NK-92 (cell line): ENCODE measurements around the gene ATP1B2.
"Not testable (repeated sequence)": the region's sequence is repeated elsewhere in the genome, so short reads cannot be mapped to it uniquely, and the experiment has no call there.

Source experiments
- DNase-seq: peaks from one replicate; lab custom pipeline; 2025; ENCODE audit not compliant: unreplicated experiment; lab: John Stamatoyannopoulos, UW

The ATP1B2 gene, protein sequence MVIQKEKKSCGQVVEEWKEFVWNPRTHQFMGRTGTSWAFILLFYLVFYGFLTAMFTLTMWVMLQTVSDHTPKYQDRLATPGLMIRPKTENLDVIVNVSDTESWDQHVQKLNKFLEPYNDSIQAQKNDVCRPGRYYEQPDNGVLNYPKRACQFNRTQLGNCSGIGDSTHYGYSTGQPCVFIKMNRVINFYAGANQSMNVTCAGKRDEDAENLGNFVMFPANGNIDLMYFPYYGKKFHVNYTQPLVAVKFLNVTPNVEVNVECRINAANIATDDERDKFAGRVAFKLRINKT

DNA sequence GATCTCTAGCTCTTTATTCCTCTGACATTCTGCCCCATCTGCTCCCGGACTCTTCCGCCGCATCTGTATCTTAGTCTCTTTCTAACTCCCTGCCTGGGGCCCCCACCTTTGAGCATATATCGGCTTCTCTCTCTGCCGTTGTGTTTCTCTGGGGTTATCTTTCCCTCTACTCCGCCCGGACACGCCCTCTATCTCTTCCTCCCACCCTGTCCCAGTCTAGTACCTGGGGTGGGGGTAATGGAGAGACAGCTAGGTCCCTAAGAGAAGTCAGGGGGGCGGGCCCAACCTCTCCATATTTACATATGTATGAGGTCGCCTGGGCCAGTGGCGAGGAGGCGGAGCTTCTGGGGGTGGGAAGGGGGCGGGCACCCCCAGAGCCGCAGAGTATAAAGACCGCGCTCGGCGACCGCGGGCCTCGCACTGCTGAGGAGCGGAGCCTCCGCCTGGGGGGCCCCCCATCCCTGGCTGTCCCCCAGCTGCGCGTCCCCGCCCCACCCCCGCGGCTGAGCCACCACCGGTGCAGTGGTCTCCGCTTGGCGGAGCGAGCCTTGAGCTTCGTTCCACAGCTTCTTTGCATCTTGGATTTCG, at the start of gene ATP1B2:
TSS of gene ATP1B2 (plus strand) at position 418 of the 588 bp plus-strand sequence. CDS start 593 bp downstream, outside the sequence.
- DNase-seq = peak; percentile 14

DNA sequence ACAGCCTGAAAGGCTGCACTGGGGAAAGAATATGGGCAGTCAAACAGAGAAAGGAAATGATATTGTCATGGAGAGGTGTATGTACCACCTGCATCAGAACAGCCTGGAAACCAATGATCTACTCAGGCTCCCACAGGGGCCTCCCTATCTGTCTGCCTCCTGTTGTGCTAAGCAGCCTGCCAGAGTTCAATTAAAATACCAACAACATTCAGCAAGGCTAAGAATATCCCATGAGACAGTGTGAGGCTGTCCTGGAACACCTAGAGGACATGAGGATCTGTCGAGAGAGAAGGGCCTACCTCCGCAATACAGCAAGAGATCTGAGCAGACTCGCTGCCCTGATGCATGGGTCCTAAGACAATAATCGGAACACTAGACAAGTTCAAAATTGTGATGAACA, 44.4 kb upstream of the ATP1B2 start:
- no peak for DNase-seq

DNA sequence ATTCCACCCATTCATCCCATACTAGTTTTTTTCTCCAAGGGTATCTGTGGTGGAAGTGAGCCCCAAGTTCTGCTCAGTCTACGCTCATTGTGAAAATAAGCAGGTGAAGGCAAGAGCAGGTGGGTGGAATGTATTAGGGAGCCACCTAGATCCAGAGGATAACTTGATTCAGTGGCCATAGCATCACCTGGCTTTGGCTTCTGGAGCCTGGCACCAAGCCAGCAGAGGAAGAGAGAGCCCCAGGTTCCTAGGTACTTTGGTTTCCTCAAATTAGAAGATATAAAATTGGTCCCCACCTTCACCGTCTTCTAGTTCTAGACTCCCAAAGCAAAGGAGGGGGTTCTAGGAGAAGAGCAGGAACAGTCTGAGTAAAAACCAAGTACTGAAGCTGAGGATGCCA, 40.1 kb upstream of the ATP1B2 start:
- DNase-seq = no peak

DNA sequence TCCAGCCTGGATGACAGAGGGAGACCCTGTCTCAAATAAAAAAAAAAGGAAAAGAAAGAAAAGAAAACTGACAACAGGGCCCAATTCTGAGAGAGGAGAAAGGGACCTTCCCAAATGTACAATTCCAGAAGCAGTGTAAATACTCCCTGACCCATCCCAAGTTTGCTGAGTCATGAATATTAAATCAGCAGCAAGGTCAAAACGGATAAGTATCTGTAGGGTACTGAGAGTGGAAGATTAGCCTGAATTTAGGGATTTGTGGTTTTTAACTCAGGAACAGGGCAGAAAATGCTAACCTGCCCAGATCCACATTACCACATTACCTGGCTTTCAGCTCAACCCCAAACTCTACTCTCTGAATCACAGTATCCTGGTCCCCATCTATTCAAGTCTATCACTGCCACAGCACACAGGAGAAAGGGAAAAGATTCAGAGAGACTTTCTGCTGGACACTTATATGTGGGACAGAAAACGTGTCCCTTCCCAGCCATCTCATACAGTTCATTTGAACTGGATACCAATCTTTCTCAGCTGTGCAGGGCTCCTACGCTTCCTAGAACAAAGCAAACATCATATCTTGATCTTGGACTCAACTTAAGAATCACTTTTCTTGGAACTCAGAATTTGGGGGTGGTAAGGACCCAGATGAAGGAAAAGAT, 39.0 kb upstream of the ATP1B2 start:
- no peak for DNase-seq

DNA sequence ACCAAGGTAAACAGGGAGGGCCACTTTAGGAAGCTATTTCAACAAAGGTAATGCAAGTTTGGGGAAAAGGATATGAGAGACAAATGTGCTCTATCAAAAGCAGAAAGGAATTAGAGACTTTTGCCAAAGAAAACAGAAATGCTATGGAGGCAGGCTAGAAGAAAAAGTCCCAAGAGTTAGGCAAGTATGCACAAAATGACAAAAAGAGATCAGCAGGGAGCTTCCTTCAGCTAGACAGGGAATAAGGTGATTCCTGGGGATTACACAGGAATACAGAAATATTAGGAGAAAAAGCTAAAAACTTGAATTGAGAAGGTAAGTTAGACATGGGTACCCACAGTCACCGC, 38.5 kb upstream of the ATP1B2 start:
- no peak for DNase-seq

DNA sequence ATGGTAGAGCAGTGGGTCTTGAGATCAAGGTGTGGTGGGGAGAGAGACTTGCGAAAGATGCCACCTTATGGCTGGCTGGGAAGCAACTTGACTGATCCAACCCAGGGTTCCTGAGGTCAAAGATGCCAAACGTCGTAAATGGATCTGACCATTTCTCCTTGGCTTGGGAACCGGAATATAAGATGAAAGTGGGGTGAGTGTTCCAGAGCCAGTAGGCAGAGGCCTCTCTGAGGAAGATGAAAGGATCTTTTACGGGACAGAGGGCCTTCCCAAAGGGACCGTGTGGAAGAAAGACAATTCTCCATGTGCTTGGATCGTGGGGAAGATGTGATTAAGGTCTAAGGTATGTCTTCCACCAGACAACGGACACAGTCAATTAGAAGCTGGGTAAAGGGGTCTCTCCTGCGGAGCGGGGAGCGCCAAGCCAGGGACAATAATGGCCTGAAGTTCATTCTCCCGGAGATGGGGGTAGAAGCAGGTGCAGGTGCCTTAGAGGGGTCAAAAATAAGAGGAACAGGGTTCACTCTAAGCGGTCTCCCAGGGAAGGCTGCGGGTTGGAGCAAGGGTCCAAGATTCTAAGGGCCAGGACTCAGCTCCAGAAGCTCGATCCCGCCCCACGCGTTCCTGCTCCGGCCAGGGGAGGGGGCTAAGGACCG, 36.8 kb upstream of the ATP1B2 start:
- DNase-seq = no peak

DNA sequence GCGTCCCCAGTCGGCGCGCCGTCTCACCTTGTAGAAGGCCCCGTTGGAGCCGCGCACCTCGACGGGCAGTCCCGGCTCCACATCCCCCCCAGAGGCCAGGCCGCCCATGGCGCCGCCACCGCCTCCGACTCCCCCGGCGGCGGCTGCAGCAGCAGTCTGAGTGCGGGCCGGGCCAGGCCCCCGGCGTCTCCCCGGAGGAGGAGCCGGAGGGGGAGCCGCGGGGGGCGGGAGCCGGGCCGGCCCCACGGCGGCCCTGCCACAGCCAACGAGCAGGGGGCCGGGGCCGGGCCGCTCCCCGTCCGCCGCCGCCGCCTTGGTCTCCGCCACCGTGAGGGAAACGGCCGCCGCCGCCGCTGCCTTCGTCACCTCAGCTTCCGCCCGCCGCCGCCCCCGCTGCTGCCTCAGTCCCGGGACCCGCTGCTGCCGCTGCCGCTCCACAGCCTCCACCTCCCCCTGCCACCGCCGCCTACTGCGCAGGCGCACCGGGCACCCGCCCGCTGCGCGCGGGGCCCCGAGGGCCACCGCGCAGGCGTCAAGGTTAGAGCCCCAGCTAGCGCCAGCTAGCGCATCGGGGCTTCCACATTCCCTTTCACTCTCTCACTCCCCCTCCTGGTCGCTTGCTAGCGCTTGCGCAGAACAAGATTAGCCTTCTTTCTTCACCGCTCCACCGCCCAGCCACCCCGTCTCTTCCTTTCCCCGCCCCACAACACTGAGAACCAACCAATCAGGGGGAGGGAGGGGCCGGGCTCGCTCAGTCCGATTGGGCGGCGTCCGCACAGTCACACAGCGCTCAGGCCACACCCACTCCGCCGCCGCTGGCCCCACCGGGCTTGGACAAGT, 36.1 kb upstream of the ATP1B2 start, which contains the start of gene FXR2:
TSS of gene FXR2 (minus strand) at position 473 of the 840 bp plus-strand sequence. CDS start at position 108, 365 bp downstream.
- peak; percentile 95 for DNase-seq

DNA sequence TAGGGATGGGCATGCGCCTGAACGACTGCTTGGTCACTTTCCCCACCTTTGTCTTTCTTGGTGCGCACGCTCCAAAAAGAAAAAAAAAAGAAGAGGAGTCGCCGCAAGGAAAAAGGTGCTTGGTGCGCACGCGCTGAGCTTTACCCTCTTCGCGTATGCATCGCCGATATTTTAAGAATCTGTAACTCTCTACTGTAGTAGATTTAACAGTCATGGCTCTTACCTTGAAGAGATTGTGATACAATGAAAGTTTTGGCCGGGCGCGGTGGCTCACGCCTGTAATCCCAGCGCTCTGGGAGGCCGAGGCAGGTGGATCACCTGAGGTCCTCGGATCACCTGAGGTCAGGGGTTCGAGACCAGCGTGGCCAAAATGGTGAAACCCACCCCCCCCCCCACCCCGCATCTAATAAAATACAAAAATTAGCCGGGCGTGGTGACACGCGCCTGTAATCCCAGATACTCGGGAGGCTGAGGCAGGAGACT, 35.4 kb upstream of the ATP1B2 start:
- DNase-seq = no peak

DNA sequence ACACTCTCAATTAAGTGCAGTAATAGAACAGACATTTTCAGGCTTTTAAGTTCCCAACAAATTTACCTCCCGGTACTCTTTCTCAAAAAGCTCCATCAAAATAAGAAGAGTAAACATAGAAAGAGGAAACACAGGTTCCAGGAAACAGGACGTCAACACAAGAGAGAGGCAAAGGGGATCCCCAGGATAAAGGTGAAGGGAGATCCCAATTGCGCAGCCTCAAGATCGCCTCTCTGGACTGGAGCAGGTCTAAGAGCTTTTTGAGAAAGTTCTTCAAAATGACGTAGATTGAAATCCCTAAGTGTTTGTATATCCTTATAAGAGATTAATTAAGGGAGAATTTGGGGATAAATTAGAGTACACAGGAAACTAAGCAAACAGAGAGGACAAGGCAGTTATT, 32.1 kb upstream of the ATP1B2 start:
- no peak for DNase-seq

DNA sequence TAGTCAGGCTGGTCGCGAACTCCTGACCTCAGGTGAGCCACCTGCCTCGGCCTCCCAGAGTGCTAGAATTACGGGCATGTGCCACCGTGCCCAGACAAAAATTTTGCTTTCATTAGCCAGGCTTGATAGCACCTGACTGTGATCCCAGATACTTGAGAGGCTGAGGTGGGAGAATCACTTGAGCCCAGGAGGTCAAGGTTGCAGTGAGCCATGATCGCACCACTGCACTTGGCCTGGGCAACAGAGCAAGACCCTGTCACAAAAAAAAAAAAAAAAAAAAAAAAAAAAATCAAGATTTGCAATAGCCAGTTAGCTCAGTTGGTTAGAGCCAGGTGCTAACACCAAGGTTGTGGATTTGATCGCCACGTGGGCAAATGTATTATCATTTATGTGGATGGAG, 29.9 kb upstream of the ATP1B2 start:
- DNase-seq = no peak

DNA sequence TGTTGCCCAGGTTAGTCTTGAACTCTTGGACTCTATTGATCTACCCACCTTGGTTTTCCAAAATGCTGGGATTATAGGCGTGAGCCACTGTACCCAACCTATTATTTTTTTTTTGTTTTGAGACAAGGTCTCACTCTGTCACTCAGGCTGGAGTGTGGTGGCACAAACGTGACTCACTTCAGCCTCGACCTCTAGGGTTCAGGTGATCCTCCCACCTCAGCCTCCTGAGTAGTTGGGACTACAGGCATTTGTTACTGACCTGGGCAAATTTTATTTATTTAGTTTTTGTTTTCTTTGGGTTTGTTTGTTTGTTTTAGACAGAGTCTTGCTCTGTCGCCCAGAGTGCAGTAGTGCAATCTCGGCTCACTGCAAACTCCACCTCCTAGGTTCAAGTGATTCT, 27.1 kb upstream of the ATP1B2 start:
- DNase-seq = no peak

DNA sequence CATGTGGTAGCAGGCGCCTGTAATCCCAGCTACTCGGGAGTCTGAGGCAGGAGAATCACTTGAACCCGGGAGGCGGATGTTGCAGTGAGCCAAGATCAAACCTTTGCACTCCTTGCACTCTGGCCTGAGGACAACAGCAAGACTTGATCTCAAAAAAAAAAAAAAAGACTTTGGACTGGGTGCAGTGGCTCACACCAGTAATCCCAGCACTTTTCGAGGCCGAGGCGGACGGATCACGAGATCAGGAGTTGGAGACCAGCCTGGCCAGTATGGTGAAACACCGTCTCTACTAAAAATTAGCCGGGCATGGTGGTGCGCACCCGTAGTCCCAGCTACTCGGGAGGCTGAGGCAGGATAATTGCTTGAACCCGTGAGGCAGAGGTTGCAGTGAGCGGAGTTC, 25.0 kb upstream of the ATP1B2 start:
- not testable (repeated sequence) for DNase-seq

DNA sequence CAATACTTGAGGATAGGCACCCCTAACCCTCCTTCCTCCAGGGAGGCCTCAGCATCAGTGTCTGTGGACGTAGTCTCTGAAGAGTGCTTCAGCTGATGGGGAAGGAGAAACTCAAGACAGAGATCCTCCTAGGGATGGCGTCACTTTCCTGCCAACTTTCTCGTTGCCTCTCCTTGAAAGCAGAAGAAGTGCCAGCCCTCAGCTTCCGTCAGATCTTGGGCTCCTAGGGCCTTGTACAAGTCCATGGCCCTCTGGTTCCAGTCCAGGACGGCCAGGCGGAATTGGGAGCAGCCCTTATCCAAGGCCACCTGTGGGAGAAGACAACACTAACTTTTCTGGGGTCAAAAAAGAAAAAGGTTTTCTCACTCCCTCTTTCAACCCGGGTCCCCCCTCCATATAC, 24.4 kb upstream of the ATP1B2 start:
- no peak for DNase-seq

DNA sequence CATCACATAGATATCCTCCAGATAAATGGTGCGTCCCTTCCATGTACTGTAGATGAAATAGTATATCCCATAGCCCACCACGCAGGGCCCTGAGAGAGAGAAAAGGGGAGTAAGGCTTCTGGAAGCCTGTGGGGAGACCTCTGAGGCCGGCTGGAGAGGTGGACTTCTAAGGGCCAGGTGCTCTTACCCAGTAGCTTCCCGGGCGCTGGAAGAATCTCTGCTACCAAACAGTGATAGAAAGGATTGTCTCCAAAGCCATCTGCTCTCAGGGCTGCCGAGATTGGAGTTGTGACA, 23.8 kb upstream of the ATP1B2 start:
- no peak for DNase-seq

DNA sequence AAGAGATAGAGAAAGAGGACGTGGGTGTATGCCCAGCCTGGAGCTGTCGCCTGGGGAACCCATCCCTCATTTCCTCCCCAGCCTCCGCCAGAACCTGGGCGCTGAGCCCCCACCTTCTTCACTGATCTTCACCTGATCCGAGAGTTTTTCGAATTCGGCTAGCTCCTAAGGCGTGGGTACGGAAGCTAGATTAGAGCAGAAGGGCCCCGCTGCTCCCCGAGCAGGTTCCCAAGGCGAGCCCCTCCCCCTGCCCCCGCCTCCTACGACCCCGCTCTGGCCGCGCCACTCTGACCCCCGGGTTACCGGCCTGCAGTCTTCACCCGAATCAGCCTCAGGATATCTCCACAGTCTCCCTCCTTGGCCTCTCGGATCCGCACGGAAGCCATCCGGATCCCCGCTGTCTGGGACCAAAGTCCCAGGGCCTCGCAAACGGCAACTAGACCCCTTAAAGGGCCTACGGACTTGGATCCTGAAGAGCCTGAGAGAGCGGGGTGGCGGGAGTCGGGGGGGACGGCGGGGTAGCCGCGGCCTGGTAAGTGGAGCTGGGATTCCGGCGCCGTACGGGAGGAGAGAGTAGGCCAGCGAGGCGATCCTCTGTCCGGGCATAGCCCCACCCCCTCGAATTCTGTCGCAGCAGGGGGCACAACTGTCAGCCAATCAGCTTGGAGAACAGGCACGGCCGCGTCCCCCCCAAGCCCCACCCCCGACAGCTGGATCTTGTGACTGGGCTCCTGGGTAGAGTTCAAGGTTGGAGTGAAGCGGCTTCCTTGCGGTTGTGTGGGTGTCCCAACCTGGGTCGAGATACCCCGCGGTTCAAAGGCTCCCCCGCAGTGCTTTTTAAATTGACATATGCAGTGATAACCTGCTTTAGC, 23.2 kb upstream of the ATP1B2 start, which contains the start of gene SAT2:
TSS of gene SAT2 (minus strand) at position 572 of the 872 bp plus-strand sequence. CDS start at position 386, 186 bp downstream.
- DNase-seq = peak; percentile 63

DNA sequence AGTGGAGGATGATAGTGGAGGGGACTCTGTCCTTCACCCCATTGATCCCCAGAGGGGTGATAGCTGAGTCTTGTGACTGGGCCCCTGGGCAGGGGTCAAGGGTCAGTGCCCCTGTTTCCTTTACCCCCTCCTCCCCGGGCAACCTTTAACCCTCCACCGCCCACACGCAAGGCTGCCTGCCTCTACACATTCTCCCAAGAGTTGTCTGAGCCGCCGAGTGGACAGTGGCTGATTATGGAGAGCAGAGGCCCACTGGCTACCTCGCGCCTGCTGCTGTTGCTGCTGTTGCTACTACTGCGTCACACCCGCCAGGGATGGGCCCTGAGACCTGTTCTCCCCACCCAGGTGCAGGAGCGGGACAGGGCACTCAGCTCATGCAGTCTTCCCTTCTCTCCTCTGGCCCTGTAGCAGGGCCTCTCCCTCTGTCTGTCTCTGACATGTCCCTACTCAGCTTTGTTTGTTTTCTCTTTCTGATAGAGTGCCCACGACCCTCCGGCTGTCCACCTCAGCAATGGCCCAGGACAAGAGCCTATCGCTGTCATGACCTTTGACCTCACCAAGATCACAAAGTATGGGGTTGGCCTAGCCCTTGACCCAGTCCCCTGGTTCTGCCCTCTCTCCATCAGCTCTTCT, 20.7 kb upstream of the ATP1B2 start, which contains the start of gene SHBG:
TSS of gene SHBG (plus strand) at position 197 of the 633 bp plus-strand sequence. CDS start at position 235, 38 bp downstream.
- no peak for DNase-seq

DNA sequence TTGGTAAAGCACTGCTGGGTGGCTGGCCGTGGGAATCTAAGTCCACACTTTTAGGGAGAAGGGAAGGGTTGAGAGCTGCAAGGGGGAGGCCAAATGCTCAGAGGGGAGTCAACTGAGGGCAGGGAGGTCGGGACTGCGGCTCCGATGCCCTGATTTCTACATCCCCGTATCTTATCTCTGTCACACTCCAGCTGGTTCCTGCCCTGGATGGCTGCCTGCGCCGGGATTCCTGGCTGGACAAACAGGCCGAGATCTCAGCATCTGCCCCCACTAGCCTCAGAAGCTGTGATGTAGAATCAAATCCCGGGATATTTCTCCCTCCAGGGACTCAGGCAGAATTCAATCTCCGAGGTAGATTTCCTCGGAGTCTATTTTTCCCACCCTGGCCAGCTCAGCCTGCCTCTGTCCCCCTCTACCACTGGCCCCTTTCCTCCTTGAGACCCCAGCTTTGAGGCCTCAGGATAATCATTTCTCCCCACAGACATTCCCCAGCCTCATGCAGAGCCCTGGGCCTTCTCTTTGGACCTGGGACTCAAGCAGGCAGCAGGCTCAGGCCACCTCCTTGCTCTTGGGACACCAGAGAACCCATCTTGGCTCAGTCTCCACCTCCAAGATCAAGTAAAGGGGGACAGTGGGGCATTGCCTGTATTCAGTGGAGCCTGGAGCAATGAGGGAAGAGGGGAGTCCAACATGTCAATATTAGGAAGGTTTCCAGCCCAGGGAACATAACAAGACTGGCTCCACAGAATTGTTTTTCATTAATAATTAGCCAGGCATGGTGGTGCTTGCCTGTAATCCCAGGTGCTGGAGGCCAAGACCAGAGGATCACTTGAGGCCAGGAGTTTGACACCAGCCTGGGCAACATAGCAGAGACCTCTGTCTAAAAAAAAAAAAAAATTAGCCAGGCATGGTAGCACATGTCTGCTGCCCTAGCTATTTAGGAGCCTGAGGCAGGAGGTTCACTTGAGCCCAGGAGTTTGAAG, 19.0 kb upstream of the ATP1B2 start:
- DNase-seq = no peak

DNA sequence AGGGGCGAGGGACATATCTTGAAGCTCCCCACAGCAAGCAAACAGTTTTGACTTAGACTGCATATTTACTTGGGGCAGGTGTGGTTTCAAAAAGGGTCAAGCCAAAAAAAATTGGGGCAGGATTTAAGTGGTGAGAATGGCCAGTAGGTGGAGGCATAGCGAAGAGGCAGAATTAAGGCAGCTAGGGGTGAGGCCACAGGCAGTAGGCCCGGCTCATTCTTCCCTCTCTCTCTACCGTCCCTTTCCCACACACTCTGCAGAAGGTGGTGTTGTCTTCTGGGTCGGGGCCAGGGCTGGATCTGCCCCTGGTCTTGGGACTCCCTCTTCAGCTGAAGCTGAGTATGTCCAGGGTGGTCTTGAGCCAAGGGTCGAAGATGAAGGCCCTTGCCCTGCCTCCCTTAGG, 18.2 kb upstream of the ATP1B2 start:
- no peak for DNase-seq
